Loucy (cell line): ENCODE data around the gene CD248.

ENCODE experiments used
- H2AFZ ChIP-seq: fragments of 200-600 bp; sonication (generic); 2 replicates; pipeline ENCODE4 v1.6.0; 2016; ENCODE audit warnings: antibody characterized with exemption, mild to moderate bottlenecking, low read length, moderate library complexity
- H3F3A ChIP-seq: fragments of 200-600 bp; 2 replicates; pipeline ENCODE4 v1.6.0; 2016; ENCODE audit warnings: antibody characterized with exemption, low read depth, mild to moderate bottlenecking
- H3K27me3 ChIP-seq: fragments of 200-600 bp; sonication (generic); 2 replicates; pipeline ENCODE4 v1.6.1; 2014; ENCODE audit warnings: low read length, mild to moderate bottlenecking; ENCODE audit not compliant: insufficient read depth, poor library complexity, severe bottlenecking
- H3K36me3 ChIP-seq: fragments of 200-600 bp; sonication (generic); 2 replicates; pipeline ENCODE4 v1.6.1; 2016; ENCODE audit warnings: low read length; ENCODE audit not compliant: insufficient read depth
- H3K4me1 ChIP-seq: fragments of 200-600 bp; sonication (generic); 2 replicates; pipeline ENCODE4 v1.5.1; 2014; ENCODE audit warnings: low read length, mild to moderate bottlenecking; ENCODE audit not compliant: insufficient read depth, poor library complexity, severe bottlenecking
- H3K4me2 ChIP-seq: fragments of 200-600 bp; sonication (generic); 2 replicates; pipeline ENCODE4 v1.6.0; 2014; ENCODE audit warnings: antibody characterized with exemption, low read length, low read depth, mild to moderate bottlenecking; ENCODE audit not compliant: poor library complexity, severe bottlenecking
- H3K4me3 ChIP-seq: fragments of 200-600 bp; sonication (generic); 2 replicates; pipeline ENCODE4 v1.5.1; 2014; ENCODE audit warnings: low read length, mild to moderate bottlenecking, mixed read lengths; ENCODE audit not compliant: poor library complexity, severe bottlenecking
- H3K79me2 ChIP-seq: fragments of 200-600 bp; sonication (generic); 2 replicates; pipeline ENCODE4 v1.6.1; 2014; ENCODE audit warnings: low read length; ENCODE audit not compliant: insufficient read depth
- H3K9ac ChIP-seq: fragments of 200-600 bp; sonication (generic); 2 replicates; pipeline ENCODE4 v1.6.0; 2014; ENCODE audit warnings: mild to moderate bottlenecking, low read depth, low read length, moderate library complexity; ENCODE audit not compliant: poor library complexity, severe bottlenecking
- H3K9me2 ChIP-seq: fragments of 200-600 bp; sonication (generic); replicated peaks from 2 replicates; pipeline ENCODE4 v1.6.1; 2016; ENCODE audit warnings: low read depth, low read length, mixed read lengths
- H3K9me3 ChIP-seq: fragments of 200-600 bp; sonication (generic); 2 replicates; pipeline ENCODE4 v1.6.1; 2014; ENCODE audit warnings: mild to moderate bottlenecking, antibody characterized with exemption, low read length, low read depth; ENCODE audit not compliant: insufficient read depth
- H4K20me1 ChIP-seq: fragments of 200-600 bp; sonication (generic); 2 replicates; pipeline ENCODE4 v1.6.0; 2014; ENCODE audit warnings: antibody characterized with exemption, low read length, mild to moderate bottlenecking; ENCODE audit not compliant: insufficient read depth, poor library complexity, severe bottlenecking
- CTCF ChIP-seq: fragments of 200-600 bp; sonication (generic); conservative IDR thresholded peaks from 2 replicates; pipeline ENCODE4 v1.5.1; 2014; ENCODE audit warnings: mild to moderate bottlenecking, antibody characterized with exemption, low read length
- EZH2phosphoT487 ChIP-seq: fragments of 200-600 bp; IDR thresholded peaks from 2 replicates; pipeline ENCODE4 v1.6.1; 2018; ENCODE audit warnings: antibody characterized with exemption, mild to moderate bottlenecking, moderate library complexity, borderline replicate concordance

The CD248 gene

GRCh38 chr11:66275396-66275795 is 41.4 kb downstream of the CD248 start:
- Histone ChIP-seq H3K4me1 (peaks cover 28% of the 10 kb centered on the region), H3K9me3 (no peaks in the 10 kb centered on the region), H3K36me3 (peaks cover 42% of the 10 kb centered on the region; the same call in 1 of the 2 replicates), H3K27me3 (no peaks in the 10 kb centered on the region), H4K20me1 (peaks cover 16% of the 10 kb centered on the region), H3K9ac (no peak overlapping the region), H3K79me2 (peaks cover 18% of the 10 kb centered on the region), H3K4me3 (no peak overlapping the region), H3F3A (no peaks in the 10 kb centered on the region), H3K4me2 (no peak overlapping the region), H3K9me2 (no peaks in the 10 kb centered on the region), H2AFZ (no peak overlapping the region)
- no peak for TF ChIP-seq CTCF
- TF ChIP-seq EZH2phosphoT487, result no peak

GRCh38 chr11:66274219-66274618 is 42.6 kb downstream of the CD248 start:
- Histone ChIP-seq H3K4me2 (no peak overlapping the region), H4K20me1 (peaks cover 26% of the 10 kb centered on the region), H2AFZ (no peak overlapping the region), H3K79me2 (peaks cover 30% of the 10 kb centered on the region), H3K4me3 (no peak overlapping the region), H3K9ac (no peak overlapping the region), H3K27me3 (no peaks in the 10 kb centered on the region), H3K9me2 (no peaks in the 10 kb centered on the region), H3F3A (no peaks in the 10 kb centered on the region), H3K36me3 (peaks cover 42% of the 10 kb centered on the region; the same call in 1 of the 2 replicates), H3K9me3 (no peaks in the 10 kb centered on the region), H3K4me1 (peaks cover 39% of the 10 kb centered on the region)
- TF ChIP-seq EZH2phosphoT487, result no peak
- TF ChIP-seq CTCF, result no peak

GRCh38 chr11:66272596-66272995 is 44.2 kb downstream of the CD248 start:
- peaks cover 45% of the 10 kb centered on the region for H3K4me1 ChIP-seq
- no peaks in the 10 kb centered on the region for H3F3A ChIP-seq
- H2AFZ ChIP-seq, result no peak overlapping the region
- peaks cover 36% of the 10 kb centered on the region for H3K79me2 ChIP-seq
- H3K9me3 ChIP-seq, result no peaks in the 10 kb centered on the region
- no peaks in the 10 kb centered on the region for H3K27me3 ChIP-seq
- H3K9me2 ChIP-seq, result no peaks in the 10 kb centered on the region
- H4K20me1 ChIP-seq, result peaks cover 27% of the 10 kb centered on the region
- H3K36me3 ChIP-seq, result peaks cover 42% of the 10 kb centered on the region; the same call in 1 of the 2 replicates
- peak overlapping the region; percentile 42 for H3K4me2 ChIP-seq
- TF ChIP-seq CTCF (no peak), EZH2phosphoT487 (no peak)
- H3K9ac ChIP-seq, result no peak overlapping the region
- H3K4me3 ChIP-seq, result no peak overlapping the region
